HepG2 (cell line): ENCODE results near the gene ASB5. TPM values are rescaled to one million over a fixed set of nuclear protein-coding genes. Genes with fewer than 3 reads are reported as not detected.

Experiments used
- ATAC-seq: fragments of 200-7000 bp; cut with Tn5 transposase; 3 replicates; pipeline ENCODE4 v1.9.1; 2020; ENCODE audit warnings: mild to moderate bottlenecking, moderate library complexity
- BruUV-seq: library from RNA; stranded (reverse); fragments of 400-500 nt; replicated peaks from 2 replicates; lab custom pipeline; 2021; lab: Mats Ljungman, UMichigan
- CTCF ChIA-PET: fragments of 300-600 bp; formaldehyde crosslinking; extraction: SDS; loops from one replicate; lab custom pipeline; 2021; ENCODE audit warnings: low total read pairs, inconsistent platforms, low intra/inter-chr PET ratio; lab: Yijun Ruan, JAX
- POLR2A ChIA-PET: fragments of 350-600 bp; sonication (Branson Sonifier 250); formaldehyde crosslinking; loops from one replicate; lab custom pipeline; 2020; ENCODE audit warnings: antibody characterized with exemption, inconsistent platforms; lab: Yijun Ruan, JAX
- DNase-seq: peaks from one replicate; pipeline ENCODE4 v3.0.0-alpha.2; 2015; ENCODE audit warnings: low spot score
- FAIRE-seq: peaks from 3 replicates; lab custom pipeline; 2011; peaks lifted over from hg19 to GRCh38; lab: Jason Lieb, UNC
- H2AFZ ChIP-seq: one replicate; pipeline ENCODE4 v1.6.1; 2011; ENCODE audit warnings: low read length, inconsistent platforms
- H3K27ac ChIP-seq: fragments of 300-600 bp; 3 replicates; pipeline ENCODE4 v1.8.0; 2011; ENCODE audit warnings: mixed run types, mild to moderate bottlenecking, mixed read lengths, low read length, inconsistent platforms; ENCODE audit not compliant: insufficient read depth; ENCODE audit errors: extremely low read length
- H3K27me3 ChIP-seq, 2 experiments: fragments of 200-600 bp in 1 of 2; 2 replicates in 1 of 2; 3 replicates in 1 of 2; pipeline versions ENCODE4 v1.6.0 to v1.8.0; 2011; ENCODE audit warnings: low read length in 2 of 2, mild to moderate bottlenecking in 2 of 2, moderate library complexity in 2 of 2, inconsistent platforms in 1 of 2; ENCODE audit not compliant: insufficient read depth in 2 of 2, control insufficient read depth in 1 of 2
- H3K36me3 ChIP-seq, 2 experiments: fragments of 200-600 bp in 1 of 2; replicated peaks in 1 of 2; 2 replicates in 1 of 2; 3 replicates in 1 of 2; pipeline versions ENCODE4 v1.5.1 to v1.8.0; 2011; ENCODE audit warnings: low read length in 2 of 2, inconsistent platforms in 1 of 2; ENCODE audit not compliant: insufficient read depth in 2 of 2, control insufficient read depth in 1 of 2
- H3K4me1 ChIP-seq: 2 replicates; pipeline ENCODE4 v1.5.1; 2012; ENCODE audit warnings: low read length, inconsistent platforms; ENCODE audit not compliant: insufficient read depth
- H3K4me2 ChIP-seq: 2 replicates; pipeline ENCODE4 v1.6.0; 2011; ENCODE audit warnings: low read depth, low read length, inconsistent platforms
- H3K4me3 ChIP-seq, 3 experiments: fragments of 200-600 bp in 1 of 3; sonication (generic), shearing (Covaris generic) in 1 of 3; replicated peaks in 1 of 3; 2 replicates each; pipeline ENCODE4 v1.5.1; 2011 to 2016; ENCODE audit warnings: low read length in 3 of 3, inconsistent platforms in 2 of 3, low read depth in 2 of 3, mild to moderate bottlenecking in 2 of 3, control low read depth in 1 of 3, mixed read lengths in 1 of 3; ENCODE audit not compliant: insufficient read depth in 1 of 3
- H3K79me2 ChIP-seq: one replicate; pipeline ENCODE4 v1.6.1; 2011; ENCODE audit warnings: low read length, inconsistent platforms; ENCODE audit not compliant: insufficient read depth
- H3K9ac ChIP-seq: 2 replicates; pipeline ENCODE4 v1.6.0; 2011; ENCODE audit warnings: mild to moderate bottlenecking, low read depth, low read length, inconsistent platforms; ENCODE audit not compliant: insufficient read depth
- H3K9me3 ChIP-seq: 2 replicates; pipeline ENCODE4 v1.5.1; 2012; ENCODE audit warnings: mild to moderate bottlenecking, low read length
- H4K20me1 ChIP-seq: 2 replicates; pipeline ENCODE4 v1.6.0; 2011; ENCODE audit warnings: inconsistent platforms, mild to moderate bottlenecking, low read length, moderate library complexity; ENCODE audit not compliant: insufficient read depth
- AFF4 ChIP-seq: sonication (generic); formaldehyde crosslinking; IDR thresholded peaks from 2 replicates; pipeline ENCODE4 v1.4.0; 2020; ENCODE audit warnings: missing genetic modification reagents
- CHCHD3 ChIP-seq: sonication (generic); formaldehyde crosslinking; IDR thresholded peaks from 2 replicates; pipeline ENCODE4 v1.8.0; 2022; ENCODE audit warnings: mild to moderate bottlenecking, missing genetic modification reagents, moderate library complexity
- DZIP1 ChIP-seq: sonication (generic); formaldehyde crosslinking; IDR thresholded peaks from 2 replicates; pipeline ENCODE4 v1.5.0; 2020; ENCODE audit warnings: mild to moderate bottlenecking, missing genetic modification reagents
- FOXC1 ChIP-seq: sonication (generic); formaldehyde crosslinking; IDR thresholded peaks from 2 replicates; pipeline ENCODE4 v1.8.0; 2022; ENCODE audit warnings: mild to moderate bottlenecking, missing genetic modification reagents, borderline replicate concordance
- NFYB ChIP-seq: sonication (generic); formaldehyde crosslinking; IDR thresholded peaks from 2 replicates; pipeline ENCODE4 v1.4.0; 2020; ENCODE audit warnings: missing genetic modification reagents
- PHB2 ChIP-seq: fragments of 450-650 bp; IDR thresholded peaks from 2 replicates; pipeline ENCODE4 v1.6.1; 2018; ENCODE audit not compliant: partially characterized antibody
- RFX3 ChIP-seq: IDR thresholded peaks from 2 replicates; pipeline ENCODE4 v1.6.1; 2016; ENCODE audit warnings: missing biosample characterization, missing genetic modification reagents
- SIN3A ChIP-seq: IDR thresholded peaks from 2 replicates; pipeline ENCODE4 v1.6.1; 2011; ENCODE audit warnings: low read depth, mild to moderate bottlenecking, control low read depth, low read length, borderline replicate concordance
- SNRNP70 ChIP-seq: fragments of 200-400 bp; formaldehyde crosslinking; IDR thresholded peaks from 2 replicates; pipeline ENCODE4 v1.6.1; 2017; ENCODE audit warnings: mild to moderate bottlenecking, low read depth, low read length, moderate library complexity
- TBX3 ChIP-seq: fragments of 450-650 bp; IDR thresholded peaks from 2 replicates; pipeline ENCODE4 v1.6.1; 2017; ENCODE audit warnings: antibody characterized with exemption, mild to moderate bottlenecking, inconsistent platforms, borderline replicate concordance
- ZMYM3 ChIP-seq: sonication (generic); formaldehyde crosslinking; IDR thresholded peaks from 2 replicates; pipeline ENCODE4 v1.5.1; 2020; ENCODE audit warnings: mild to moderate bottlenecking, missing genetic modification reagents
- ZNF350 ChIP-seq: sonication (generic); formaldehyde crosslinking; IDR thresholded peaks from 2 replicates; pipeline ENCODE4 v1.4.0; 2020; ENCODE audit warnings: mild to moderate bottlenecking, low read depth, missing genetic modification reagents, borderline replicate concordance
- ZNF382 ChIP-seq: sonication (generic); formaldehyde crosslinking; IDR thresholded peaks from 2 replicates; pipeline ENCODE4 v1.5.0; 2020; ENCODE audit warnings: missing genetic modification reagents, mild to moderate bottlenecking, borderline replicate concordance
- ZNF576 ChIP-seq: sonication (generic); formaldehyde crosslinking; IDR thresholded peaks from 2 replicates; pipeline ENCODE4 v1.4.0; 2020; ENCODE audit warnings: mild to moderate bottlenecking, missing genetic modification reagents
- ZNF607 ChIP-seq: sonication (generic); formaldehyde crosslinking; IDR thresholded peaks from 2 replicates; pipeline ENCODE4 v1.5.1; 2020; ENCODE audit warnings: missing genetic modification reagents, mild to moderate bottlenecking, borderline replicate concordance
- ZNF616 ChIP-seq: sonication (generic); formaldehyde crosslinking; IDR thresholded peaks from 2 replicates; pipeline ENCODE4 v1.5.0; 2020; ENCODE audit warnings: low read depth, mild to moderate bottlenecking, missing genetic modification reagents
- ZNF713 ChIP-seq: sonication (generic); formaldehyde crosslinking; IDR thresholded peaks from 2 replicates; pipeline ENCODE4 v1.4.0; 2020; ENCODE audit warnings: mild to moderate bottlenecking, missing genetic modification reagents
- WGBS: methylation state at CpG from one replicate; pipeline ENCODE4 v1.1.6; 2017; ENCODE audit warnings: low lambda C conversion rate; 5-methylcytosine and 5-hydroxymethylcytosine counted together
- in situ Hi-C: cut with HindIII; loops from 2 replicates; pipeline ENCODE4 v1.10.0; 2017; ENCODE audit warnings: low pct_unique_long_range_greater_than_20kb; ENCODE audit not compliant: extremely low pct_ligation_motif_present
- intact Hi-C: fragments of 100-400 bp; cut with micrococcal nuclease; formaldehyde crosslinking; loops from one replicate; pipeline ENCODE4 v1.10.0; 2022; ENCODE audit not compliant: unreplicated experiment
- polyA plus RNA-seq, 8 experiments: library from polyadenylated mRNA; depleted of rRNA in 3 of 8; stranded (reverse) in 7 of 8; unstranded in 1 of 8; fragments of >200 nt; fragmentation: Illumina TruSeq in 4 of 8; extraction: Trizol in 4 of 8; gene quantifications; 2 replicates each; pipeline versions ENCODE4 v1.2.1 to v1.2.3, GENCODE V29; 2011 to 2016; ENCODE audit warnings: low read depth in 4 of 8, missing spikeins in 1 of 8, mixed read lengths in 1 of 8; ENCODE audit not compliant: insufficient read depth in 1 of 8
- total RNA-seq, 5 experiments: library from RNA; depleted of rRNA; stranded (reverse); fragments of >200 nt; fragmentation: Illumina TruSeq; extraction: Trizol; gene quantifications; 2 replicates each; pipeline ENCODE4 v1.2.3, GENCODE V29; 2016; ENCODE audit warnings: low read depth in 1 of 5

Gene ASB5
- total and polyA plus RNA-seq, 2 of the 13 experiments (the other 11 are each of a cell fraction or from before 2014, with no cell fraction given) = not detected

GRCh38 chr4:176193126-176193525, 75.9 kb downstream of the ASB5 start:
- BruUV-seq = no TSS peak
- TF ChIP-seq DZIP1 = no peak
- TF ChIP-seq PHB2 = no peak
- no peak for TF ChIP-seq TBX3
- TF ChIP-seq CHCHD3 (CRISPR knock-in tag) = no peak
- TF ChIP-seq ZNF350 (CRISPR knock-in tag) = no peak
- TF ChIP-seq ZNF713 = no peak
- no peak for TF ChIP-seq SIN3A
- TF ChIP-seq RFX3 (CRISPR knock-in tag) = no peak
- TF ChIP-seq ZNF382 (CRISPR knock-in tag) = no peak
- no peak for TF ChIP-seq ZNF616 (CRISPR knock-in tag)
- no peak for TF ChIP-seq NFYB (CRISPR knock-in tag)
- no peak for TF ChIP-seq ZNF607 (CRISPR knock-in tag)
- TF ChIP-seq ZNF576 (CRISPR knock-in tag) = no peak
- no peak for TF ChIP-seq FOXC1 (CRISPR knock-in tag)
- no peak for TF ChIP-seq SNRNP70
- no peak for TF ChIP-seq AFF4 (CRISPR knock-in tag)
- no peak for TF ChIP-seq ZMYM3 (CRISPR knock-in tag)
- no peak overlapping the region for H3K9ac ChIP-seq
- no peaks in the 10 kb centered on the region; the same call in 1 of the 2 replicates for H3K4me1 ChIP-seq
- 3% methylated on average over 4 of the region's 4 CpGs for WGBS
- DNase-seq (no peak), FAIRE-seq (no peak), ATAC-seq (no peak)
- no peaks in the 10 kb centered on the region for H3K79me2 ChIP-seq
- no peaks in the 10 kb centered on the region for H4K20me1 ChIP-seq
- no peaks in the 10 kb centered on the region for H3K36me3 ChIP-seq
- H3K27ac ChIP-seq = no peak overlapping the region
- in situ Hi-C loops = loop anchor here (10.0 kb wide), 1 partner anchor 122 kb away; the partner anchor contains the start of gene SPCS3
- ChIA-PET POLR2A (no interaction called here), CTCF (no interaction called here)
- peaks cover 0 to 10% of the 10 kb centered on the region in 2 experiments; a peak in 1 of 5 replicates for H3K27me3 ChIP-seq
- no peak overlapping the region for H2AFZ ChIP-seq
- H3K4me3 ChIP-seq = no peak overlapping the region
- no peaks in the 10 kb centered on the region for H3K9me3 ChIP-seq
- H3K4me2 ChIP-seq = no peak overlapping the region
- intact Hi-C loops = no loop called here
